Progenitor cell of endocrine pancreas (in vitro differentiated cells): ENCODE data around the gene LSS. TPM values are rescaled to one million over a fixed set of nuclear protein-coding genes. Genes with fewer than 3 reads are reported as not detected.

ENCODE experiments used
- DNase-seq: peaks from one replicate; pipeline ENCODE4 v3.0.0; 2021; ENCODE audit warnings: low spot score; ENCODE audit not compliant: unreplicated experiment
- H3K27ac Mint-ChIP-seq: 2 replicates; pipeline ENCODE4 v1.8.0; 2021; ENCODE audit warnings: mild to moderate bottlenecking, moderate library complexity, mixed read lengths
- H3K27me3 Mint-ChIP-seq: 2 replicates; pipeline ENCODE4 v1.8.0; 2021; ENCODE audit warnings: mixed read lengths
- H3K36me3 Mint-ChIP-seq: 2 replicates; pipeline ENCODE4 v1.8.0; 2022; ENCODE audit warnings: mixed read lengths; ENCODE audit not compliant: insufficient read depth
- H3K4me1 Mint-ChIP-seq: 2 replicates; pipeline ENCODE4 v1.8.0; 2021; ENCODE audit warnings: low read depth, mixed read lengths
- H3K4me3 Mint-ChIP-seq: 2 replicates; pipeline ENCODE4 v1.8.0; 2021; ENCODE audit warnings: low read depth, mild to moderate bottlenecking, moderate library complexity, mixed read lengths
- H3K9me3 Mint-ChIP-seq: 2 replicates; pipeline ENCODE4 v1.8.0; 2021; ENCODE audit warnings: low read depth, mixed read lengths
- CTCF ChIP-seq: fragments of 200-600 bp; sonication (generic); IDR thresholded peaks from one replicate; pipeline ENCODE4 v1.5.0; 2021; ENCODE audit warnings: antibody characterized with exemption, mild to moderate bottlenecking; ENCODE audit not compliant: unreplicated experiment
- total RNA-seq: library from RNA; stranded (reverse); gene quantifications from 2 replicates; pipeline ENCODE4 v1.2.1, GENCODE V29; 2021

The LSS gene
- total RNA-seq, 1 donor from 2014 or later, result 145 TPM

- TF ChIP-seq CTCF, result no peak
- Mint-ChIP-seq H3K36me3 (peaks cover 25% of the 10 kb centered on the region), H3K9me3 (no peaks in the 10 kb centered on the region), H3K27ac (no peak overlapping the region), H3K27me3 (no peaks in the 10 kb centered on the region), H3K4me3 (no peak overlapping the region), H3K4me1 (peaks cover 1% of the 10 kb centered on the region)
- no peak for DNase-seq
Observed at GRCh38 chr21:46160907-46161632, 67.5 kb downstream of the LSS start.

- H3K4me3 Mint-ChIP-seq, result no peak overlapping the region
- H3K36me3 Mint-ChIP-seq, result peaks cover 22% of the 10 kb centered on the region
- no peak overlapping the region for H3K27ac Mint-ChIP-seq
- H3K4me1 Mint-ChIP-seq, result peaks cover 6% of the 10 kb centered on the region
- no peaks in the 10 kb centered on the region for H3K9me3 Mint-ChIP-seq
- no peaks in the 10 kb centered on the region for H3K27me3 Mint-ChIP-seq
- no peak for TF ChIP-seq CTCF
- no peak for DNase-seq
Observed at GRCh38 chr21:46160657-46160906, 68.0 kb downstream of the LSS start.

GRCh38 chr21:46159841-46160656 lies 68.5 kb downstream of the LSS start:
- Mint-ChIP-seq H3K4me3 (no peak overlapping the region), H3K9me3 (no peaks in the 10 kb centered on the region), H3K4me1 (peaks cover 9% of the 10 kb centered on the region), H3K36me3 (peaks cover 17% of the 10 kb centered on the region), H3K27ac (no peak overlapping the region), H3K27me3 (no peaks in the 10 kb centered on the region)
- no peak for DNase-seq
- TF ChIP-seq CTCF, result no peak

GRCh38 chr21:46159390-46159789 lies 69.2 kb downstream of the LSS start:
- no peak for DNase-seq
- H3K27ac Mint-ChIP-seq, result no peak overlapping the region
- H3K9me3 Mint-ChIP-seq, result no peaks in the 10 kb centered on the region
- H3K36me3 Mint-ChIP-seq, result peaks cover 14% of the 10 kb centered on the region
- peaks cover 9% of the 10 kb centered on the region for H3K4me1 Mint-ChIP-seq
- no peak overlapping the region for H3K4me3 Mint-ChIP-seq
- H3K27me3 Mint-ChIP-seq, result no peaks in the 10 kb centered on the region
- no peak for TF ChIP-seq CTCF

GRCh38 chr21:46158666-46159300 lies 69.8 kb downstream of the LSS start:
- Mint-ChIP-seq H3K36me3 (peaks cover 13% of the 10 kb centered on the region), H3K9me3 (no peaks in the 10 kb centered on the region), H3K4me3 (no peak overlapping the region), H3K4me1 (peaks cover 9% of the 10 kb centered on the region), H3K27ac (no peak overlapping the region), H3K27me3 (no peaks in the 10 kb centered on the region)
- no peak for TF ChIP-seq CTCF
- DNase-seq, result no peak
